HG02981 (cell line): ENCODE results near the gene SYS1.

Experiments used
- ATAC-seq: cut with Tn5 transposase; IDR thresholded peaks from one replicate; pipeline ENCODE4 v1.9.1; 2021; ENCODE audit warnings: mild to moderate bottlenecking, moderate library complexity; ENCODE audit not compliant: unreplicated experiment

The SYS1 gene

DNA sequence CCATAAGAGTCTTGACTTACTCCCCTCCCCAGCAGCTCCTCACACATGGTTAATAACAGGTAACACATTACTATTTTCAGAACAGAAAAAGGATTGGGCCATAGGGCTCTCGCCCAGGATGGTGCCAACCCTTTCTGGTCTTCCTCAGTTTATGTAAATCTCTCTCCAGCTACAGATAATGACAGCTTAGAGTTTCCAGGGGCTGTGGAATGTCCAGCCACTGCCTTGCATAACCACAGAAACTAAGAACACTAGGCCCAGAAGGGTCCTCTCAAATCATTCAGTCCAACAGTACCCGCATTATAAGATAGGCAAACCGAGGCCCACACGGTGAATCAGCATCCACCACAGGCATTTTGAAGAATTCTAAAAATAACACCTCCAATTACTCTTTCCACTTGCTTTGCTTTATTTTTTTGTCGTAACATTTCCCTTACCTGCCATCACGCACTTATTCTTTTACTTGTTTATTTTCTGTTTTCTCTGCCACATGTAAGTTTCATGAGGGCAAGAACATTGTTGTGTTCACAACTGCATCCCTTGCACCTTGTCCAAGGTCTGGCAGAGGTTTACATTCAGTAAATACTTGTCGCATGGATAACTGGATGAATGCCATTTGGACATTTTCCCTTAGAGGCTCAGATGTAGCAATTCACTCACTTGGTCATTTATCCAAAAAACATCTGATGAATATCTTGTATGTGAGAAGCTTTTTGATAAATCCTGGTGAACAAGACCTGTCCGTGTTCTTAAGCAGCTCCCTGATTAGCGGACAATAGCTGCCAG, 8.3 kb upstream of the SYS1 start:
- no peak for ATAC-seq

DNA sequence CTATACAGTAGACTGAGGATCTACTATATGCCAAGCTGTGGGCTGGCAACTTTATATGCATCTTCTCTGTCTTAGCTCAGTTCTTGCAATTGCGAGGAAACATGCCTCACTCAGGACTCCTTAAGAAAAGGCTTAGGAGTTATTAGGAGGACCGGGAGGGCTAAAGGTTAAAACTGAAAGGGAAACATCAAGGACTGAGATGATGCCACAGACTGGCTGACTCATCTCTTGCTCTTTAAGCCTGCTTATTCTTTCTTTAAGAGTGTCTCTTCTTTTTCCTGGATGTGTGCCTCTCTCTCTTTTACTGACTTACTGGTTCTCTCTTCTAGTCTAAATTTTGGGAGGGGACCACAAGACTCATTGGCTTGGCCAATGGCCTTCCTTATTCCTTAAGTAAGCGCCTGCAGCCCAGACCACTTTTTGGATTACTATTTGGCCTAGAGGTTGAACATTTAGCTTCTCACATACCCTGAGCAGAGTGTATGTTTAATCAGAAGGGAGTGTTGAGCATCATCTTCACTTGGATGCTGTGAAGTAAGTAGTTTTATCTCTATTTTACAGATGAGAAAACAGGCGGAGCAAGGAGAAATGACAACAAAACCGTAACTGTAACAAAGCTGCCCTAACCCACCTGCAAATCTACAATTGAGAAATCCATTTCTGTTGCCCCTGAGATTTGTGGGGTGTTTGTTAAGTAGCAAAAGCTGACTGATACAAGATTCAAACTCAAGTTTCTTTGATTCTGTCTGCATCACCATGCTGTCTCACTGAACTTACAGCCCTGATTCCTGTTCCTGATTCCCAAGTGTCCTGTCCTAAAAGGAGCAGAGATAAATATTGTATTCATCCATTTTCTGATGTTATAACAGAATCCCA, 7.5 kb upstream of the SYS1 start:
- no peak for ATAC-seq

DNA sequence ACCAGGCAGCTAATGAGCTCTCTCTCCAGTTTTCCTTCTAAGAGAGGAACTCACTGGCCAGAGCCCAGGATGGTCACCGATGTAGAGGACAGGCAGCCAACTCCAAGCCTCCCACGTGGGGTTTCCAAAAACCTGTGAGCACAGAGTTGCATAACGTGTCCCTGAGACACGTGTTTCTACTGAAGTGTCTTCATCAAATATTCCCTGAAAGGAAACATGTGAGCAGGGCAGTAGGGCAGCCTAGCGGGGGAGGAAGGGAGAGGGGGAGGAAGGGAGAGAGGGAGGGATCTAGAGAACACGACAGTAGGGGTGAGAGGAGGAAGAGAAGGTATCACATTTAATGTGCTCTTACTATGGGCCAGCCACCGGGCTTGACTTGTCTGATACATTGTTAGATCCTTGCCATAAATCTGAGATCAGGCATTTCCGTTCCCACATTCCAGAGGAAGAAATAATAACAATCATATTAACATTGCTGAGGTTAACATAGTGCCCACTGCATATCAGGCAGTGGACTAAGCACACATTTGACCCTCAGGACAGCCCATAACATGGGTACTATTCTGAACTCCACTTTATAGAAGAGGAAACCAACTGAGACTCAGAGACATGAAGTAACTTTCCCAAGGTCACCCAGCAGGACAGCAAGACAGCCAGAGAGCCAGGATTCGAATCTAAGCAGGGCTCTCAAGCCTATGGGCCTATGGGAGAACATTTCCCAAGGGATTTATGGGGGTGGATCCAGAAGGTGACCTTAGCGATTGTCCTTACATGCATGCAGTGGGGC, 4.5 kb upstream of the SYS1 start:
- ATAC-seq, result no peak

DNA sequence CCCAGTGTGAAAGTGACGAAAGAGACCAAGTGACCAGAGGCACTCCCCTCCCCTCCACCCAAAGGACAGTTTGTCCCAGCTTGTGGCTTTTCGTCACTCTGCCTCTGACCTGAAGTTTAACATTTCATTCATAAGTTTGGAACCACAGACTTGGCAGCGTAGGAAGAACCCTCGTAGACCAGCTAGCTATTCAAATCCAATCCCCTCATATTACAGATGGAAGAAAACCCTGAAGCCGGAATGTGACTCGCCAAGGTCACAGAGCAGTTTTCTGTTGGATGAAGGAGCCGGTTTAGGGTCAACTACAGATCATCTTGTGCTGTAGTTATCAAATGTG, 3.9 kb upstream of the SYS1 start:
- no peak for ATAC-seq

DNA sequence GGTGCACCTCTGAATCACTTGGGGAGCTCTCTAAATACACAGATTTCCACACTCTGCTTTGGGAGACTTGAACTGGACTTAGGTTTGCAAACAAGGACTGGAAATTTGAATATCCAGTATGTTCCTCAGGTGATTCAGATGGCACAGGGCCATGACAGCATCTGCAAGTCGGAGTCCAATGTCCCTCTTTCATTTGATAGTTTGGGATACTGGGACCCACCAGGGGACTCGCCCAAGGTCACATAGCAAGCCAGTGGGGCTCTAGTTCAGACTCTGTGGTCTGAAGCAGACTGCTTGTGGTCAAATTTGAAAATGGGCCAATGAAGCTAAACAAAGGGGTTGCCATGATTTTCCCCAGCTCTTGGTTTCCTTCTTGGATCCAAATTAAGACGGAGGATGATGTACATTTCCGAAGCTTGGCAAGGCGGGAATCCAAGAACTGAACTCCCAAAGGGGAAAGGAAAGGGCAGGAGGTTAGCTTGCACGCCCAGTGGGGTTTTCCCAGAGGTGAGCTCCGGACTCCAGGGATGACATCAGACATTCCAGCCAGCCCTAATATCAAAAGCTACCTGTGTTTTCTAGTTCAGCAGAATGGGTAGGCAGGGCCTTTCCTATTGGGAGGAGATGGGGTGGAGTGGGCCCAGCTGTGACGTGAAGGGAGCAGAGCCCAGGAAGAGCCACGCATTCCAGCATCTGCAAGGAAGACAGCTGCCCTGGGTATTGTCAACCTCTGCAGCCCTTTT, 3.4 kb upstream of the SYS1 start:
- ATAC-seq, result no peak

DNA sequence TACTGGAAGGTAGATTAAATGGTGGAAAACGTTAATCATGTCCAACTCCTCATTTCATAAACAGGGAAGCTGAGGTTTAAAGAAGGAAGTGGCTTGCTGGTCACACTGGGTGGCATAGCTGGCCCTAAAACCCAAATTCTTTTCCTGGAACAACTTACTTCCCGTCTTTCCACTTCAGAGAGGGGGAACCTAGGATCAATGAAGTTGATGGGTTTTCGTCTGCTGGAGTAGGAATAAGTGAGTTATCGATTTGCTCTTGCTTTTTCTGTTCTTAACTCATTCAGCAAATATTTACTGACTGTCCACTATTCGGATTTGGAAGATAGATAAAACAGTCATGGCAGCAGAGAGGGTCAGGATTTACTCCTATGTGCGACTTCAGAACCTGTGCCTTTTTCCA, 1.2 kb upstream of the SYS1 start:
- no peak for ATAC-seq

DNA sequence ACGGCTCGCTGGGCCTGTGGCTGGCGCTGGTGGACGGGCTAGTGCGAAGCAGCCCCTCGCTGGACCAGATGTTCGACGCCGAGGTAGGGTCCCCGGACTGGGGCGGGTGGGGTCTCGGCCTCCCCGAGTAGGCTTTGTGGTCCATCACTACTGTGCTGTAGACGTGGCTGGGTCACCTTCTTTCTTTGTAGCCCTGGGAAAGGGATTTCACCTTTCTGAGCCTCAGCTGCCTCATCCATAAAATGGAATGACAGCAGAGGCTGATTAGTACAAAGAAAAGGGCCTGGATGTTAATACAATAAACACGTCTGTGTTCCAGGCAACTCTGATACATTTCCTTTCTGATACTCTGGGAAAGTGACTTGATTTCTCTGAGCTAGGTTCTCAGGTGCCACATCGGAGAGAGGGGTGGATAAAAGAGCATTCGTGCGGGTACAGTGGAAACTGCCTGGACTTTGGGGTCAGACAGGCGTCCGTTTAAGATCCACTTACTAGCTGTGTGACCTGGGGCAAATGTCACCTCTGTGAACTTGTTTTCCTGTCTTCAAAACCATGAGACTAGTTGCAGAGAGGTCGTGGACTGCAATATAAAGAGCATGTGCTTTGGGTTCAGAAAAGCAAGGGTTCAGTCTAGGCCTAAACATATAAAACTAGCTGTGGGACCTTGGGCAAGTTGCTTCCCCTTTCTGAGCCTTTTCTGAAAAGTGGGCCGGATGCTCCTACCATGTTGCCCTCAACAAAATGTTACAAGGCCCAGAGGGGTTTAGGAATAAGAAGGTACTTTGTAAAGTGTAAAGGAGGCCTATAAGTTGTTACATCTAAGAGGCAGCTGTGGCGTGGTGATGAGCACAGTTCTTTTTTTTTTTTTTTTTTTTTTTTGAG, 896 bp downstream of the SYS1 start:
- no peak for ATAC-seq

DNA sequence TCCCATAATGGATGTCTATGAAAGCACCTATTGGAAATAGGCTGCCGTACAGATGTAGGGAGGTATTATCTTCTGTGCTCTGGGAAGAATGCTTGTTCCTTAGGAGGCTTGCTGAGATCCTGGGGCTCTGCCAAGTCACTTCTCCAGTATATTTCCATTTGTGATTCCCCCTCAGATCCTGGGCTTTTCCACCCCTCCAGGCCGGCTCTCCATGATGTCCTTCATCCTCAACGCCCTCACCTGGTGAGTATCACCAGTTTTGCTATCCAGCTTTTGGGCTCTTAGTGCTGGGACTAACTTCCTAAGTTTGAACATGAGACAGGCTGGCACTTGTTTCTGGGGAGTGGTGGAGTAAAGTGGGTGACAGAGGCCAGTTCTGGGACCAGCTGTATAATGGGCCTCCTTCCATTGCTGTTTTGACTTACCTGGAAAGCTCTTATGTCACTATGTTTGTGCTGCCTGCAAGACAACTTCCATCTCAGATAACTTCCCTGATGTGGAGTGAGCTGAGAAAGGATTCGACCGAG, 2.6 kb downstream of the SYS1 start:
- ATAC-seq, result no peak

DNA sequence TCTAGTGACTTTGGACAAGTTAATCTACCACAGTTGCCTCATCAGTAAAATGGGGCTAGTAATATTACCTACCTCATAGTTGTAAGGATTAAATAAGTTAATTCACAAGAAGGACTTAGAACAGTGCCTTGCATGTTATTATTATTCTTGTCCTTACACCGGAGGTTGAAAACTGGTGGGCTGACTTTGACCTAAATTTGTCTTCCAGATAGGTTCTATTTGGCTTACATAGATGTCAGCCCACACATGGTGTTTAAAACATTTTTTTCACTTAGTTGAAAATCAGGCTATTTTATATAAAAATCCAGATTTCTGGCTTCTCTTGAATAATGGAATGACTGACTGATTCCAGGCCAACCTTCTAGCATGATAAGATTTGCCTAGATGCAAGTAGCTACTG, 3.2 kb downstream of the SYS1 start:
- no peak for ATAC-seq

DNA sequence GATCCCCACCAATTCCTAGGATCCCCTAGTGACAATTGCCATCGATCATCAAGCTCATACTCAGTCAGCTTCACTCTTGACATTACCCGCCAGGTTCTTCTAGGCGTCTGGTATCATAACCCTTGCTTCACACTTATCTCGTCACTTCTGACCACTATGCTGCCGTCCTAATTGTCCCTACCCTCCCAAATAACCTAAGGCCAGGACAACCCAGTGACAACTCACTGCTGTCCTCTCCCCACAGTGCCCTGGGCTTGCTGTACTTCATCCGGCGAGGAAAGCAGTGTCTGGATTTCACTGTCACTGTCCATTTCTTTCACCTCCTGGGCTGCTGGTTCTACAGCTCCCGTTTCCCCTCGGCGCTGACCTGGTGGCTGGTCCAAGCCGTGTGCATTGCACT, 3.7 kb downstream of the SYS1 start:
- no peak for ATAC-seq

DNA sequence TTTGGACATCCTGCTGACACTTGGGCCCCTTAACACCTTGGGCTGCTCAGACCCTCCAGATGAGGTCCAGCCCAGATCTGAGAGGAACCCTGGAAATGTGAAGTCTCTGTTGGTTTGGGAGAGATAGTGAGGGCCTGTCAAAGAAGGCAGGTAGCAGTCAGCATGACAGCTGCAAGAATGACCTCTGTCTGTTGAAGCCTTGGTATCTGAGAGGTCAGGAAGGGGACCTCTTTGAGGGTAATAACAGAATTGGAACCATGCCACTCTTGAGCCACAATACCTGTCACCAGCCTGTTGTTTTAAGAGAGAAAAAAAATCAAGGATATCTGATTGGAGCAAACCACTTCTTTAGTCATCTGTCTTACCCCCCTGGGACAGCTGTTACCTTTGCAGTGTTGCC, 4.2 kb downstream of the SYS1 start:
- ATAC-seq, result no peak

DNA sequence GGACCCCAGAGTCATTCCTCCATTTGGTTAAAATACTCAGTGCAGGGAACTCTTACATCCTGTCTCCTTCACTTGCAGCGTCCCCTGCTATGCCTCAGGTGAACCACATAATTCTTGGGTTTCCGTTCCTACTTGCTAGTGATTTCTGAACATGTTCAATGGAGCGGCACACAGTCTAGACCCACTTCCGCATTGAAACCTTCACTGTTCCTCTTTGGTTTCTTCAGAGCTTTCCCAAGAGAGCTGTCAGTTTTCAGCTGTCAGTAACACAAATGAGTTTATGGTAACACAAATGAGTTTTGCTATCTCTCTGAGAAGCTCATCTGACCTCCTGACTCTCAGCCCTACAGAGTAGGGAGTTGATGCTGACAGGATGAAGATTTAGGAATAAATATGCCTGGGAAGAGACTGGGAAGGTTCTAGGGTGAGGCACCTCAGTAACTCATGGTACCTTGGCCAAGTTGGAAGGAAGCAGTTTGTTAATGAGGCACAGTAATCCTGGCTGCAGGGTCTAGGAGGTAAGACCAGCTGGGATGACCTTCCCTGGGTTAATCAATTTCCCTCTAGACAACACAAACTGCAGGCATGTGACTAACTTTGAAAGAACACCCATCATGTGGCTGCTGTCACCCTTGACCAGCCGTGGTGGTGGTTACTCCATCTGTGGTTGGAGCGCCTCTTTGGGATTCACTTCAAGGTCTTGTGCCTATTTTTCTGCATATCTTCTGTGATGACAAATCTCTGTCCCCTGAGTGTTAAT, 5.4 kb downstream of the SYS1 start:
- peak; percentile 72 for ATAC-seq

DNA sequence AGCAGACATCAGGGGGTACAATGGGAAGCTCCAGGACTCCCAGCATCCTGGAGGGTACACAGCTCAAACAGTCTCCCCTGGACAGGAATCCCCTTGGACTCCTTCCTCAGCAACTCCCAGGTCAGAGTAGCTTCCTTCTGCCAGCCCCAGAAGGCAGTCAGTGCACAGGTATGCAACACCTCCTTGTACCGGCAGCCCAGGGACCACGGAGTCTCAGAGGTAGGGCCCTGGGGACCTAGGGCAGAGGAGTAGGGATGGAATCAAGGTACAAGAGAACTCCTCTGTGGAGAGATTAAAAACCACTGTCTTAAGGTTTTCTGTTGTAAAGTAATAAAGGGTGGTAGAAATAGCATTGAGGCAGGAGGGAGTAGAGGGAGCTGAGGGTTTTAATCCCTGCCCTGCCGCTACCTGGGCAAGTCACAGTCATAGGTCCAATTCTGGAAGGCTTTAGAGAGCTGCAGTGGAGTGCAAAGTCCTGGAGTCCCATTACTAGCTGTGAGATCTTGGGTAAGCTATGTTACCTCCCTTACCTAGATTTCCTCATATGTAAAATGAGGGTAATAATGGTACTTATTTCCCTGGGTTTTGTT, 7.7 kb downstream of the SYS1 start:
- no peak for ATAC-seq

DNA sequence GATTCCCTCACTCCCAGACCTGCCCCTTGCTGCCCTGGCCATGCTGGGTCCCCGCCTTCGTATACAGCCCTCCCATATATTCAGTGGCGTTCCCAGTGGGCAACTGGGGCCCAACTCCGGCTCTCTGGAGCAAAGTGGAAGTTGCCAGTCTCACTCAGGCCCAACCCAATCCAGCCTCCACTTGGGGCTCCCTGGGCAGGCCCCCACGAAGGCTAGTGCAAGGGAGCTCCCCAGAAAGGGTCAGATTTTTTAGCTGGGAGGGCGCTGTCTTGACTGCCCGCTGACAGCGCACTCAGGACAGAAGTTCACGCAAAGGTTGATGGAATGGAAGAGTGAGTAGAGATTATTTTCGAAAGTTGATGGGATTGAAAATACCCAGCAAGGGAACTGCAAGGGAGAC, 9.3 kb downstream of the SYS1 start:
- ATAC-seq, result no peak

DNA sequence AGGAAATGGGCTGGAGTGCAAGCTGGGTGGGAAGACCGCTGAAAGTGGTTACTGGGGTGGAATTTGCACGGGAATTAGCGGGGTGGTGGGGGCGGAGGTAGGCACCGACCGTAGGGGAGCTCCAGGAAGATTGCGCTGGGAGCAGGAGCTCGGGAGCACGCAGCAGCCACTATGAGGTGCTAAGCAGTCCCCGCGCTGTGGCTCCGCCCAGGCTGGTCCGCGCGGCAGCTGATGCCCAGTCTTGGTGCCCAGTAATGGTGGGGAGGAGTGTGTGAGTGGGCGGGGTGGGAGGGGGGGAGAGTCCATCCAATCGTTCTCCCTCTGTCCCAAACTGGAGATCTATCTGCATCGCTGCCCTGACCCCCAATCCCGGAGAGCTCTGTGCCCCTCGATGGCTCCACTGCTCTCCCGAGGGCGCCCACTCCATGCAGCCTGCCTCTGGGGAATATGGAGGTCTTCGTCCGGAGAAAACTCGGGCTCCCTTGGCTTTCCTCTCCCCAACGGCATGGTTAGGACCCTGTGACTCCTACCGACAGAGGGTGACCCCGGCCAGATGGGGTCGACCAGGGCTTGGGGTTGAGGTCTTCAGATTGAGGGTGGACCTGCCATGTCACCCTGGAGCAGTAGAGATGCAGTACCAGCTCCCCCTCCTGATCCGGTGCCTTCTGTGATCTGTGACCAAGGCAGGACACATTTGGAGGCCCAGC, 9.8 kb downstream of the SYS1 start:
- ATAC-seq, result no peak

DNA sequence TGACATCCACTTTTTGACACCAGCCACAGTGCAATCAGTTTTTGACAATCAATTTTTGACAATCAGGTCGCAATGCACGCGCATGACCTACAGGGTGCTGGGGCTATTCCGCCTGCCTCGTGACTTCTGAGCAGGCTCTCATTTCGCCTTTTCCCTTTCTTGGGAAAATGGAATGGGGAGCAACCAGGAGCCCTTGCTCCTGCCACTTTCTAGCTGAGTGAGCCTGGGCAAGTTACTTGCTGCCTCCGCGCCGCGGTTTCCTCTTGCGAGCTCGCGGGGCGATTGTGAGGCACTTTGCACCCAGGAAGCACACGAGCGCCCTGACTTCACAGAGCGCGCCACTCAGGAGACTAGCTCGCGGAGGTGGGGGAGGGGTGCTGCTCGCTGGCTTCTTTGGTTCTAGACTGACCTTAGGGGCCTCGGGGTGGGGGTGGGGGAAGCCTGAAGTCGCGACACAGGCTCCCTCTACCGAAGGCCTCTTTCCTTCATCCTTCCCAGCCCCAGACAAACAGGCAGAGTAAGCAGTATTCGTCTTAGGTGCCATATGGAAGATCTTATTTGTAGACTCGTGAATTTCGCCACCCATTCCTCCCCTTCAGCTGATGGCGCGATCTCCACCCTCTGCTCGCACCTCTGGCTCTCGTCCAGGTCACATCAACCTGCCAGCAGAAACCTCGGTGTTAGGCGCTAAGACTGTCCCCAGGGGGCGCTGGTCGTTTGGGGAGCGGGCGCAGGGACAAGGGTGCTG, 10.6 kb downstream of the SYS1 start:
- peak; percentile 63 for ATAC-seq

DNA sequence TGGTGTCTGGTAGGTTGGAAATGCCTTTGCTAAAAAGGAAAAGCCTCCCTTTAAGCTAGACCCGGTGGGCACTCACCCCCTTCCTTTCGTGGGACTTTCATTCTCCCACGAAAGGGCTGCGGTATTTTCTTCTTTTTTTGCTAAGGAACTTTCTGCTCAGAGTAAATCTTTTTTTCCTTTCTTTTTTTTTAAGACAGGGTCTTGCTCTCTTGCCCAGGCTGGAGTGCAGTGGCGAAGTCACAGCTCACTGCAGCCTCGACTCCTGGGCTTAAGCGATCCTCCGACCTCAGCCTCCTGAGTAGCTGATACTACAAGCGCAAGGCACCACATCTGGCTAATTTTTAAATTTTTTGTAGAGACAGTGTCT, 11.1 kb downstream of the SYS1 start:
- no peak for ATAC-seq
